Measurements from ENCODE around the gene TTBK2.

TTBK2 gene

GRCh38 chr15:42693496-42693895 is 227.1 kb downstream of the TTBK2 start:
- DNase-seq (ENCODE audit: low read depth), result no peak

GRCh38 chr15:42692997-42693396 is 227.6 kb downstream of the TTBK2 start:
- DNase-seq (ENCODE audit: low read depth), result no peak

GRCh38 chr15:42692536-42692935 is 228.0 kb downstream of the TTBK2 start:
- no peak for DNase-seq (ENCODE audit: low read depth)

GRCh38 chr15:42691770-42692169 is 228.8 kb downstream of the TTBK2 start:
- DNase-seq (ENCODE audit: low read depth), result no peak

- DNase-seq (ENCODE audit: low read depth), result no peak
Observed at GRCh38 chr15:42691308-42691707, 229.3 kb downstream of the TTBK2 start.

Measured in stimulated activated CD8-positive, alpha-beta memory T cell treated with anti-CD3 and anti-CD28 coated beads, Interleukin-4, amount 100 ng/mL, for 24 hours (primary cell).